ENCODE results near the gene SLC7A5.
"Not testable (repeated sequence)": the region's sequence is repeated elsewhere in the genome, so short reads cannot be mapped to it uniquely, and the experiment has no call there.

SLC7A5 gene

GRCh38 chr16:87792205-87792565 is 77.1 kb downstream of the SLC7A5 start:
- ATAC-seq: no peak
- no peaks in the 10 kb centered on the region for H3K4me1 Mint-ChIP-seq
- H3K9me3 Mint-ChIP-seq: no peaks in the 10 kb centered on the region
- H3K4me3 Mint-ChIP-seq: no peak overlapping the region
- no peaks in the 10 kb centered on the region for H3K27me3 Mint-ChIP-seq
- H3K36me3 Mint-ChIP-seq: no peaks in the 10 kb centered on the region
- no peak overlapping the region for H3K27ac Mint-ChIP-seq

- H3K4me3 Mint-ChIP-seq: no peak overlapping the region
- no peaks in the 10 kb centered on the region for H3K27me3 Mint-ChIP-seq
- no peaks in the 10 kb centered on the region for H3K36me3 Mint-ChIP-seq
- ATAC-seq: no peak
- no peaks in the 10 kb centered on the region for H3K4me1 Mint-ChIP-seq
- no peak overlapping the region for H3K27ac Mint-ChIP-seq
- no peaks in the 10 kb centered on the region for H3K9me3 Mint-ChIP-seq
Observed at GRCh38 chr16:87791295-87792204, 77.8 kb downstream of the SLC7A5 start.

- Mint-ChIP-seq H3K9me3 (no peaks in the 10 kb centered on the region), H3K4me3 (no peak overlapping the region), H3K36me3 (no peaks in the 10 kb centered on the region), H3K4me1 (no peaks in the 10 kb centered on the region), H3K27ac (no peak overlapping the region), H3K27me3 (no peaks in the 10 kb centered on the region)
- no peak for ATAC-seq
Observed at GRCh38 chr16:87790292-87791100, 78.8 kb downstream of the SLC7A5 start.

GRCh38 chr16:87789437-87790291 is 79.6 kb downstream of the SLC7A5 start:
- H3K4me3 Mint-ChIP-seq: no peak overlapping the region
- no peaks in the 10 kb centered on the region for H3K27me3 Mint-ChIP-seq
- no peaks in the 10 kb centered on the region for H3K36me3 Mint-ChIP-seq
- H3K9me3 Mint-ChIP-seq: no peaks in the 10 kb centered on the region
- no peak overlapping the region for H3K27ac Mint-ChIP-seq
- no peak for ATAC-seq
- no peaks in the 10 kb centered on the region for H3K4me1 Mint-ChIP-seq

- not testable (repeated sequence) for H3K4me1 Mint-ChIP-seq, H3K36me3 Mint-ChIP-seq, ATAC-seq, H3K27ac Mint-ChIP-seq, H3K27me3 Mint-ChIP-seq, H3K4me3 Mint-ChIP-seq, H3K9me3 Mint-ChIP-seq
Observed at GRCh38 chr16:87788730-87789436, 80.4 kb downstream of the SLC7A5 start.

DNA sequence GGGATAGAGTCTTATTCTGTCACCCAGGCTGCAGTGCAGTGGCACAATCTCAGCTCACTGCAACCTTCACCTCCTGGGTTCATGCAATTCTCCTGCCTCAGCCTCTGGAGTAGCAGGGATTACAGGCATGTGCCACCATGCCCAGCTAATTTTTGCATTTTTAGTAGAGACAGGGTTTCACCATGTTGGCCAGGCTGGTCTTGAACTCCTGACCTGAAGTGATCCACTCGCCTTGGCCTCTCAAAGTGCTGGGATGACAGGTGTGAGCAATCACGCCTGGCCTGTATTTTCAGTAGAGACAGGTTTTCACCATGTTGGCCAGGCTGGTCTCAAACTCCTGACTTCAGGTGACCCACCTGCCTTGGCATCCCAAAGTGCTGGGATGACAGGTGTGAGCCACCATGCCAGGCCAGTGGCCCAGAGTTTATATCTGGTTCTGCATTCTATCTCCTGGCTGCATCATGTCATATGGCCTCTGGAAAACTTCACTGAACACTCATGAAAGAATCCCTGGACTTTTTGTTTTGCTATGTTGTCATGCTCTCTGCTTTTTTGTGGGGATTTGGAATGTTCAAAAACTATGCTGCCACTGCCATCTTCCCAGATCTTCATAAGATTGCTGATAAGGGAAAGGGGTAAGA is 81.7 kb downstream of the SLC7A5 start:
- not testable (repeated sequence) for H3K4me3 Mint-ChIP-seq, H3K27ac Mint-ChIP-seq, ATAC-seq, H3K27me3 Mint-ChIP-seq, H3K9me3 Mint-ChIP-seq, H3K36me3 Mint-ChIP-seq, H3K4me1 Mint-ChIP-seq

DNA sequence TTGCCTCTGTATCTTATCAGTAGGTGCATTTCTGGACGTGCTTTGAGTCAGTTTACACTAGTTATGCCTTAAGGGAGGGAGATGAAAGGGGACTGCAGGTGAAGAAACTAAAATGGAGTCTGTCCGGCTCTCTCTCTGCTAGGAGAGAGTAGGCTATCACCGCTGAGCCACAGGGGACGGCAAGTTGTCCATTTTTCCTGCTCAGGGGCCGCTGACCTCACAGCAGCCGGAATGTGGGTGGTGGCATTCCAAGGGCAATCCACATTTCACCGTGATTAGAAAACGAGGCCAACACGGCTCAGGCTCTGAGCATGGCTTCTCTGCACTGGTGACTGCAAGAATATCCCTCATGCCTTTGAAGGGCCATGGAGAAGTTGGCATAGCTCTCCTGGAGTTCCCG is 84.5 kb downstream of the SLC7A5 start:
- no peak for ATAC-seq
- no peak overlapping the region for H3K4me3 Mint-ChIP-seq
- no peaks in the 10 kb centered on the region for H3K9me3 Mint-ChIP-seq
- H3K36me3 Mint-ChIP-seq: no peaks in the 10 kb centered on the region
- no peak overlapping the region for H3K27ac Mint-ChIP-seq
- H3K27me3 Mint-ChIP-seq: no peaks in the 10 kb centered on the region
- H3K4me1 Mint-ChIP-seq: peaks cover 18% of the 10 kb centered on the region

- no peak for ATAC-seq
- H3K27me3 Mint-ChIP-seq: no peaks in the 10 kb centered on the region
- no peak overlapping the region for H3K4me3 Mint-ChIP-seq
- H3K9me3 Mint-ChIP-seq: no peaks in the 10 kb centered on the region
- peaks cover 42% of the 10 kb centered on the region for H3K4me1 Mint-ChIP-seq
- H3K36me3 Mint-ChIP-seq: no peaks in the 10 kb centered on the region
- no peak overlapping the region for H3K27ac Mint-ChIP-seq
Observed at GRCh38 chr16:87782033-87782432, 87.3 kb downstream of the SLC7A5 start.

DNA sequence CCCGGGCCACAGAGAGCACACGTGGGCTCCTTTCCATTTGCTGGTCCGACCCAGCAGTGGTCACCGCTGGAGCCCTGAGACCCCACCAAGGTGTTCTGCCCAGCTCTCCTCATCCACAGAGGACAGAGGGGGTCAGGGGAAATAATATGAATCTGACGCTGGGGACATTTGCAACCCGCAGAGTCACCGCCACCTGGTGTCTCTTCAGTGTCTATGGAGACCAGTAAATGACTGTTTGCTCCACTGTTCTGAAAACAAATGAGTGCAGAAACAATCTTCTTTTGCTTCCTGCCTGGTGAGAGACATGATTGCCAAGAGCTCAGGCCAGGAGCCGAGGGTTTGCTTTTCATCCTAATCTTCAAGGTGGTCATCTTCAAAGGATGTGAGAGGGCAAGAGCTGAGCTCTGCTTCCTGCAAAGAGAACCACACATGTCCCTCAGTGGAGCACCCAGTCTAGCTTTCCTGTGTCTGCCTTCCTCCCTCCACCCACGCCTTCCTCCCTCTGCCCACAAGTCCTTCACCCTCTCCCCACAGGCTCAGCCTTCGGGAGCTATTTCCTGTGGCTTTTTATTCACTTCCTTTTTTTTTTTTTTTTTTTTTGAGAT is 88.8 kb downstream of the SLC7A5 start:
- Mint-ChIP-seq H3K36me3 (no peaks in the 10 kb centered on the region), H3K4me3 (peak overlapping the region; percentile 52), H3K27ac (peak overlapping the region; percentile 89), H3K27me3 (no peaks in the 10 kb centered on the region), H3K4me1 (peaks cover 42% of the 10 kb centered on the region), H3K9me3 (no peaks in the 10 kb centered on the region)
- peak; percentile 57 for ATAC-seq

Data from stimulated activated memory B cell treated with anti-CD40 and anti-IgM and Interleukin-4, amounts not matched to agents 10 μg/mL and 1 μg/mL and 100 μg/mL, for 72 hours (primary cell).